ENCODE data around the gene ADD1.

ADD1 gene

GRCh38 chr4:2873329-2873728 lies 29.7 kb downstream of the ADD1 start:
- no peak for DNase-seq (ENCODE audit: low read depth, low spot score)
- no peak overlapping the region for H3K27ac ChIP-seq

GRCh38 chr4:2874861-2875260 lies 31.2 kb downstream of the ADD1 start:
- no peak overlapping the region for H3K27ac ChIP-seq
- no peak for DNase-seq (ENCODE audit: low read depth, low spot score)

GRCh38 chr4:2875556-2875955 lies 31.9 kb downstream of the ADD1 start:
- no peak for DNase-seq (ENCODE audit: low read depth, low spot score)
- H3K27ac ChIP-seq: no peak overlapping the region

- DNase-seq (ENCODE audit: low read depth, low spot score): no peak
- no peak overlapping the region for H3K27ac ChIP-seq
These were observed 34.7 kb downstream of the ADD1 start for GRCh38 chr4:2878346-2878745.

- no peak for DNase-seq (ENCODE audit: low read depth, low spot score)
- no peak overlapping the region for H3K27ac ChIP-seq
These were observed 35.4 kb downstream of the ADD1 start for GRCh38 chr4:2879026-2879425.

- DNase-seq (ENCODE audit: low read depth, low spot score): no peak
- H3K27ac ChIP-seq: no peak overlapping the region
These were observed 37.8 kb downstream of the ADD1 start for GRCh38 chr4:2881431-2881830.

GRCh38 chr4:2882341-2882740 lies 38.7 kb downstream of the ADD1 start:
- H3K27ac ChIP-seq: no peak overlapping the region
- DNase-seq (ENCODE audit: low read depth, low spot score): no peak

- DNase-seq (ENCODE audit: low read depth, low spot score): no peak
- H3K27ac ChIP-seq: no peak overlapping the region
These were observed 42.5 kb downstream of the ADD1 start for GRCh38 chr4:2886161-2886560.

- no peak for DNase-seq (ENCODE audit: low read depth, low spot score)
- no peak overlapping the region for H3K27ac ChIP-seq
These were observed 43.0 kb downstream of the ADD1 start for GRCh38 chr4:2886622-2887021.

GRCh38 chr4:2887343-2887742 lies 43.7 kb downstream of the ADD1 start:
- DNase-seq (ENCODE audit: low read depth, low spot score): no peak
- H3K27ac ChIP-seq: no peak overlapping the region

GRCh38 chr4:2888886-2889285 lies 45.2 kb downstream of the ADD1 start:
- no peak overlapping the region for H3K27ac ChIP-seq
- DNase-seq (ENCODE audit: low read depth, low spot score): no peak

- DNase-seq (ENCODE audit: low read depth, low spot score): no peak
- peak overlapping the region; percentile 1 for H3K27ac ChIP-seq
These were observed 47.6 kb downstream of the ADD1 start for GRCh38 chr4:2891294-2891693.

- DNase-seq (ENCODE audit: low read depth, low spot score): no peak
- H3K27ac ChIP-seq: no peak overlapping the region
These were observed 50.1 kb downstream of the ADD1 start for GRCh38 chr4:2893772-2894171.

- H3K27ac ChIP-seq: no peak overlapping the region
- DNase-seq (ENCODE audit: low read depth, low spot score): no peak
These were observed 54.4 kb downstream of the ADD1 start for GRCh38 chr4:2898001-2898400.

- no peak for DNase-seq (ENCODE audit: low read depth, low spot score)
- peak overlapping the region; percentile 9 for H3K27ac ChIP-seq
These were observed 57.1 kb downstream of the ADD1 start for GRCh38 chr4:2900741-2901140.

- no peak for DNase-seq (ENCODE audit: low read depth, low spot score)
- peak overlapping the region; percentile 9 for H3K27ac ChIP-seq
These were observed 57.5 kb downstream of the ADD1 start for GRCh38 chr4:2901186-2901585.

GRCh38 chr4:2902126-2902525 lies 58.5 kb downstream of the ADD1 start:
- no peak for DNase-seq (ENCODE audit: low read depth, low spot score)
- no peak overlapping the region for H3K27ac ChIP-seq

GRCh38 chr4:2905544-2905943 lies 61.9 kb downstream of the ADD1 start:
- no peak for DNase-seq (ENCODE audit: low read depth, low spot score)
- H3K27ac ChIP-seq: no peak overlapping the region

- no peak for DNase-seq (ENCODE audit: low read depth, low spot score)
- H3K27ac ChIP-seq: no peak overlapping the region
These were observed 62.6 kb downstream of the ADD1 start for GRCh38 chr4:2906218-2906617.

- DNase-seq (ENCODE audit: low read depth, low spot score): no peak
- no peak overlapping the region for H3K27ac ChIP-seq
These were observed 63.6 kb downstream of the ADD1 start for GRCh38 chr4:2907226-2907625.

GRCh38 chr4:2907706-2908293 lies 64.2 kb downstream of the ADD1 start:
- no peak overlapping the region for H3K27ac ChIP-seq
- no peak for DNase-seq (ENCODE audit: low read depth, low spot score)

GRCh38 chr4:2908686-2909085 lies 65.0 kb downstream of the ADD1 start:
- DNase-seq (ENCODE audit: low read depth, low spot score): no peak
- H3K27ac ChIP-seq: no peak overlapping the region

GRCh38 chr4:2909583-2909982 lies 65.9 kb downstream of the ADD1 start:
- no peak overlapping the region for H3K27ac ChIP-seq

More at GRCh38 chr4:2909583-2909982, 65.9 kb downstream of the ADD1 start:
- DNase-seq (ENCODE audit: low read depth, low spot score): no peak

Data from epithelial cell of prostate (primary cell).